ENCODE data around the gene CAND1. TPM values are rescaled to one million over a fixed set of nuclear protein-coding genes. Genes with fewer than 3 reads are reported as not detected.
A peak's percentile ranks its signal among the peaks of the same experiment; 100 is the strongest.

CAND1 gene
- total RNA-seq, 1 experiment from 2014 or later: 190 TPM

DNA sequence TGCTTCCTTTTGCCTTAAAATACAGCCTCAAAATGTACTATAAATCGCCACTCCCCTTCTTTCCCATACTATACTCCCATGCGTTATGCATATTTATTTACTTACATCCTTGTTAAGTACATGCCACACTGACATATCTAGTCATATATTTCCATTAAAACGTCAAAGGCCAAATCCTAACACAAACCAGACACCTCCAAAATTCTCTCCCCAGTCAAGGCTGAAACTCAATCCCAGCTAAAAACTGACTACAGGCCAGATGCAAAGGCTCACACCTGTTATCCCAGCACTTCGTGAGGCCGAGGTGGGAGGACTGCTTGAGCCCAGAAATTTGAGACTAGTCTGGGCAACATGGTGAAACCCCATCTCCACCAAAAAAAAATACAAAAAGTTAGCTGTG lies 5.7 kb upstream of the CAND1 start:
- no peak for TF ChIP-seq SIN3A (IDR thresholded peaks at IDR 0.05; ENCODE audit: borderline replicate concordance, insufficient read depth, low read depth, low read length)
- TF ChIP-seq TCF7L2 (IDR thresholded peaks at IDR 0.05; ENCODE audit: low read depth, low read length): no peak
- TF ChIP-seq, protein P1, sequence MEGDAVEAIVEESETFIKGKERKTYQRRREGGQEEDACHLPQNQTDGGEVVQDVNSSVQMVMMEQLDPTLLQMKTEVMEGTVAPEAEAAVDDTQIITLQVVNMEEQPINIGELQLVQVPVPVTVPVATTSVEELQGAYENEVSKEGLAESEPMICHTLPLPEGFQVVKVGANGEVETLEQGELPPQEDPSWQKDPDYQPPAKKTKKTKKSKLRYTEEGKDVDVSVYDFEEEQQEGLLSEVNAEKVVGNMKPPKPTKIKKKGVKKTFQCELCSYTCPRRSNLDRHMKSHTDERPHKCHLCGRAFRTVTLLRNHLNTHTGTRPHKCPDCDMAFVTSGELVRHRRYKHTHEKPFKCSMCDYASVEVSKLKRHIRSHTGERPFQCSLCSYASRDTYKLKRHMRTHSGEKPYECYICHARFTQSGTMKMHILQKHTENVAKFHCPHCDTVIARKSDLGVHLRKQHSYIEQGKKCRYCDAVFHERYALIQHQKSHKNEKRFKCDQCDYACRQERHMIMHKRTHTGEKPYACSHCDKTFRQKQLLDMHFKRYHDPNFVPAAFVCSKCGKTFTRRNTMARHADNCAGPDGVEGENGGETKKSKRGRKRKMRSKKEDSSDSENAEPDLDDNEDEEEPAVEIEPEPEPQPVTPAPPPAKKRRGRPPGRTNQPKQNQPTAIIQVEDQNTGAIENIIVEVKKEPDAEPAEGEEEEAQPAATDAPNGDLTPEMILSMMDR (IDR thresholded peaks at IDR 0.05): no peak
- TF ChIP-seq, protein P2, sequence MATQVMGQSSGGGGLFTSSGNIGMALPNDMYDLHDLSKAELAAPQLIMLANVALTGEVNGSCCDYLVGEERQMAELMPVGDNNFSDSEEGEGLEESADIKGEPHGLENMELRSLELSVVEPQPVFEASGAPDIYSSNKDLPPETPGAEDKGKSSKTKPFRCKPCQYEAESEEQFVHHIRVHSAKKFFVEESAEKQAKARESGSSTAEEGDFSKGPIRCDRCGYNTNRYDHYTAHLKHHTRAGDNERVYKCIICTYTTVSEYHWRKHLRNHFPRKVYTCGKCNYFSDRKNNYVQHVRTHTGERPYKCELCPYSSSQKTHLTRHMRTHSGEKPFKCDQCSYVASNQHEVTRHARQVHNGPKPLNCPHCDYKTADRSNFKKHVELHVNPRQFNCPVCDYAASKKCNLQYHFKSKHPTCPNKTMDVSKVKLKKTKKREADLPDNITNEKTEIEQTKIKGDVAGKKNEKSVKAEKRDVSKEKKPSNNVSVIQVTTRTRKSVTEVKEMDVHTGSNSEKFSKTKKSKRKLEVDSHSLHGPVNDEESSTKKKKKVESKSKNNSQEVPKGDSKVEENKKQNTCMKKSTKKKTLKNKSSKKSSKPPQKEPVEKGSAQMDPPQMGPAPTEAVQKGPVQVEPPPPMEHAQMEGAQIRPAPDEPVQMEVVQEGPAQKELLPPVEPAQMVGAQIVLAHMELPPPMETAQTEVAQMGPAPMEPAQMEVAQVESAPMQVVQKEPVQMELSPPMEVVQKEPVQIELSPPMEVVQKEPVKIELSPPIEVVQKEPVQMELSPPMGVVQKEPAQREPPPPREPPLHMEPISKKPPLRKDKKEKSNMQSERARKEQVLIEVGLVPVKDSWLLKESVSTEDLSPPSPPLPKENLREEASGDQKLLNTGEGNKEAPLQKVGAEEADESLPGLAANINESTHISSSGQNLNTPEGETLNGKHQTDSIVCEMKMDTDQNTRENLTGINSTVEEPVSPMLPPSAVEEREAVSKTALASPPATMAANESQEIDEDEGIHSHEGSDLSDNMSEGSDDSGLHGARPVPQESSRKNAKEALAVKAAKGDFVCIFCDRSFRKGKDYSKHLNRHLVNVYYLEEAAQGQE (IDR thresholded peaks at IDR 0.05; ENCODE audit: insufficient read depth in 1 of 2, low read depth in 2 of 2, low read length in 1 of 2): no peak
- TF ChIP-seq POLR2AphosphoS5 (IDR thresholded peaks at IDR 0.05; ENCODE audit: low read depth, low read length): no peak
- no peaks in the 10 kb centered on the region for H3K27me3 ChIP-seq (ENCODE audit: control insufficient read depth, insufficient read depth, low read length)
- no peaks in the 10 kb centered on the region for H3K9me3 ChIP-seq (ENCODE audit: control insufficient read depth, insufficient read depth, low read depth, low read length)
- no peak overlapping the region for H3K4me3 ChIP-seq (ENCODE audit: low read depth in 2 of 2, low read length in 2 of 2)
- no peak for ATAC-seq
- in situ Hi-C loops (cut with HindIII; ENCODE audit: low pct_unique_long_range_greater_than_20kb, low sequenced_read_pairs) (no loop called here), intact Hi-C loops (cut with micrococcal nuclease; ENCODE audit: unreplicated experiment) (no loop called here)
- peaks cover 4% of the 10 kb centered on the region; the same call in 1 of the 2 replicates for H3K4me1 ChIP-seq (ENCODE audit: control insufficient read depth, insufficient read depth, low read length)
- BruUV-seq (replicated peaks): no TSS peak
- DNase-seq (ENCODE audit: low read depth, low spot score): no peak
- no peaks in the 10 kb centered on the region; the same call in 1 of the 2 replicates for H3K36me3 ChIP-seq (ENCODE audit: control insufficient read depth, insufficient read depth, low read length)
- ChIA-PET CTCF (no interaction called here), POLR2A (no interaction called here)
- H3K27ac ChIP-seq (ENCODE audit: low read length): no peak overlapping the region

DNA sequence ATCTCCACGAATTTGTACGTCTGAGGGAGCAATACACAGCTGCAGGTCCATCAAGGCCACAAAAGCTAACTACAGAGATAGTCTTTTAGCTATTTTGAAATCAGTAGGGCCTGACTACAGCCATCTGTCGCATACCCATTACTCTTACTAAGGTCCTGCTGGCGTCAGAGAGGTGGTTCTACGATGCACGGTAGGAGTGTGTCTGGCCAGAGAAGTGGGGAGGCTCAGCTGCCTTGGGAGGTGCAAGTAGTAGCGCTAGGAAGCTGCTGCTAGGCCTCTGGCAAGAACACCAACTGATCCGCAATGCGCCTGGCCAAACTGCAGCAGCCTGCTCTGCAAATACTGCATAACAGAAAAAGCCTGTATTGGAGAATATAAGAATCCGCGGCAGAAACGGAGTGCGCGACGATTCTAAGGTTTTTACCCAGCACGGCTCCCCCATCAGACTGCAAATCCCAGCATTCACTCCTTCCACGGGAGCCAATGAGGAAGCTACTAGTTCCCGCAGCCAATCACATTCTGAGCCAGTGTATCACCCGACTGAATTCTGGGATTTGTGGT lies 743 bp upstream of the CAND1 start:
- Histone ChIP-seq H3K4me1 (ENCODE audit: control insufficient read depth, insufficient read depth, low read length) (peaks cover 14% of the 10 kb centered on the region; the same call in 1 of the 2 replicates), H3K27ac (ENCODE audit: low read length) (peak overlapping the region; percentile 98), H3K9me3 (ENCODE audit: control insufficient read depth, insufficient read depth, low read depth, low read length) (no peaks in the 10 kb centered on the region), H3K36me3 (ENCODE audit: control insufficient read depth, insufficient read depth, low read length) (peaks cover 6% of the 10 kb centered on the region; the same call in 1 of the 2 replicates), H3K27me3 (ENCODE audit: control insufficient read depth, insufficient read depth, low read length) (no peaks in the 10 kb centered on the region), H3K4me3 (ENCODE audit: low read depth in 2 of 2, low read length in 2 of 2) (peak overlapping the region; percentile 92 to 95)
- ChIA-PET POLR2A (interaction anchor here (0.5 to 1.2 kb wide), 4 partner anchors 26 to 982 kb away, joined by 3 to 8 read pairs (median 3); no protein-coding TSS in a partner anchor), CTCF (interaction anchor here (0.6 kb wide), 1 partner anchor 34 kb away, joined by 3 read pairs; no protein-coding TSS in a partner anchor)
- BruUV-seq (replicated peaks): TSS peak; percentile 95
- TF ChIP-seq, protein P1 (IDR thresholded peaks at IDR 0.05): no peak
- TF ChIP-seq POLR2AphosphoS5 (IDR thresholded peaks at IDR 0.05; ENCODE audit: low read depth, low read length) (no peak), TCF7L2 (IDR thresholded peaks at IDR 0.05; ENCODE audit: low read depth, low read length) (no peak)
- TF ChIP-seq, protein P2 (IDR thresholded peaks at IDR 0.05; ENCODE audit: insufficient read depth in 1 of 2, low read depth in 2 of 2, low read length in 1 of 2): 0 out of 4 replicates have a peak, but pooled peaks of 1 of the 2 experiments have one; percentile 26
- intact Hi-C loops (cut with micrococcal nuclease; ENCODE audit: unreplicated experiment): no loop called here
- DNase-seq (ENCODE audit: low read depth, low spot score) (no peak), ATAC-seq (peak; percentile 92)
- in situ Hi-C loops (cut with HindIII; ENCODE audit: low pct_unique_long_range_greater_than_20kb, low sequenced_read_pairs): no loop called here
